SK-N-MC (cell line): Measurements from ENCODE around the gene CFAP68.

ENCODE experiments used
- EZH2 ChIP-seq: fragments of 200-600 bp; sonication (generic); IDR thresholded peaks from one replicate; pipeline ENCODE4 v1.6.1; 2017; ENCODE audit warnings: antibody characterized with exemption
- POLR2AphosphoS5 ChIP-seq: IDR thresholded peaks from 2 replicates; pipeline ENCODE4 v1.6.1; 2012; ENCODE audit warnings: mild to moderate bottlenecking, low read depth, low read length, borderline replicate concordance

- TF ChIP-seq EZH2 (no peak), POLR2AphosphoS5 (no peak)
Observed at GRCh38 chr11:111908639-111909305, 29.4 kb downstream of the CFAP68 start.
